Esophagus squamous epithelium (tissue), 5 donors: ENCODE data around the gene CADPS. TPM values are rescaled to one million over a fixed set of nuclear protein-coding genes. Genes with fewer than 3 reads are reported as not detected.

Experiments
- DNase-seq: peaks from one replicate; lab custom pipeline; 2025; lab: John Stamatoyannopoulos, UW
- H3K27ac ChIP-seq, 4 donors: fragments of 200-600 bp; sonication (generic); one replicate each; pipeline ENCODE4 v1.5.1; 2016 to 2019; ENCODE audit warnings: mild to moderate bottlenecking in 1 of 4
- H3K27me3 ChIP-seq, 4 donors: fragments of 200-600 bp; sonication (generic); 1 replicate in 3 of 4; 2 replicates in 1 of 4; pipeline versions ENCODE4 v1.5.1 to v1.6.0; 2017 to 2021; ENCODE audit warnings: antibody characterized with exemption in 1 of 4
- H3K36me3 ChIP-seq, 3 donors: fragments of 200-600 bp; sonication (generic); one replicate each; pipeline ENCODE4 v1.5.1; 2016 to 2019
- H3K4me1 ChIP-seq, 3 donors: fragments of 200-600 bp; sonication (generic); one replicate each; pipeline ENCODE4 v1.5.1; 2017 to 2019
- H3K4me3 ChIP-seq, 4 donors: fragments of 200-600 bp; sonication (generic); 1 replicate in 3 of 4; 2 replicates in 1 of 4; pipeline ENCODE4 v1.5.1; 2016 to 2019; ENCODE audit warnings: mild to moderate bottlenecking in 2 of 4, moderate library complexity in 1 of 4
- H3K9me3 ChIP-seq, 3 donors: fragments of 200-600 bp; sonication (generic); one replicate each; pipeline ENCODE4 v1.5.1; 2016 to 2019
- CTCF ChIP-seq, 6 experiments: fragments of 450-650 bp in 4 of 6; fragments of 200-600 bp in 2 of 6; sonication (generic) in 2 of 6; IDR thresholded peaks; one replicate each; pipeline ENCODE4 v1.5.1; 2016 to 2019; ENCODE audit warnings: antibody characterized with exemption in 6 of 6, mild to moderate bottlenecking in 4 of 6, moderate library complexity in 4 of 6
- POLR2A ChIP-seq, 4 donors: fragments of 450-650 bp; IDR thresholded peaks; one replicate each; pipeline ENCODE4 v1.6.1; 2017; ENCODE audit warnings: antibody characterized with exemption in 4 of 4, mild to moderate bottlenecking in 4 of 4, moderate library complexity in 3 of 4
- WGBS, 2 donors: methylation state at CpG; one replicate each; pipeline ENCODE4 v1.1.5; 2018; 5-methylcytosine and 5-hydroxymethylcytosine counted together
- intact Hi-C: fragments of 100-400 bp; cut with DNase I; formaldehyde crosslinking; loops from one replicate; pipeline ENCODE4 v1.15.0; 2022
- total RNA-seq, 4 donors: library from RNA; depleted of rRNA; stranded (reverse); fragments of >200 nt; gene quantifications; one replicate each; pipeline ENCODE4 v1.1.0, GENCODE V29; 2016
- donor health status: DM: yes; HTN: yes; CAD: no.

The CADPS gene
- total RNA-seq, 4 donors from 2014 or later: 0.09 to 4.8 TPM; not detected in 2

GRCh38 chr3:62918777-62919176 lies 43.6 kb upstream of the CADPS start:
- no peaks in the 10 kb centered on the region for H3K4me1 ChIP-seq
- WGBS, 2 donors: 32 to 37% methylated on average over 2 of the region's 2 CpGs
- intact Hi-C loops: no loop called here
- no peak for DNase-seq
- H3K27me3 ChIP-seq: no peaks in the 10 kb centered on the region
- no peaks in the 10 kb centered on the region for H3K36me3 ChIP-seq
- no peak overlapping the region for H3K4me3 ChIP-seq
- H3K9me3 ChIP-seq: no peaks in the 10 kb centered on the region
- no peak for TF ChIP-seq CTCF (IDR thresholded peaks at IDR 0.05)
- H3K27ac ChIP-seq: no peak overlapping the region

- no peaks in the 10 kb centered on the region for H3K9me3 ChIP-seq
- WGBS, 2 donors: 52 to 62% methylated on average over 1 of the region's 1 CpG
- intact Hi-C loops: no loop called here
- no peaks in the 10 kb centered on the region for H3K36me3 ChIP-seq
- DNase-seq: no peak
- TF ChIP-seq CTCF (IDR thresholded peaks at IDR 0.05): no peak
- TF ChIP-seq POLR2A (IDR thresholded peaks at IDR 0.05): no peak
- no peak overlapping the region for H3K27ac ChIP-seq
- H3K27me3 ChIP-seq: no peaks in the 10 kb centered on the region
- no peaks in the 10 kb centered on the region for H3K4me1 ChIP-seq
- no peak overlapping the region for H3K4me3 ChIP-seq
Measured at GRCh38 chr3:62918131-62918530, 42.9 kb upstream of the CADPS start.

GRCh38 chr3:62911526-62911925 lies 36.3 kb upstream of the CADPS start:
- Histone ChIP-seq H3K27me3 (no peaks in the 10 kb centered on the region), H3K36me3 (no peaks in the 10 kb centered on the region), H3K4me1 (no peaks in the 10 kb centered on the region), H3K4me3 (no peak overlapping the region), H3K9me3 (no peaks in the 10 kb centered on the region), H3K27ac (no peak overlapping the region)
- TF ChIP-seq POLR2A (IDR thresholded peaks at IDR 0.05) (no peak), CTCF (IDR thresholded peaks at IDR 0.05) (no peak)
- intact Hi-C loops: no loop called here
- no peak for DNase-seq

- no peak for TF ChIP-seq POLR2A (IDR thresholded peaks at IDR 0.05)
- no peak for TF ChIP-seq CTCF (IDR thresholded peaks at IDR 0.05)
Measured at GRCh38 chr3:62905331-62905730, 30.1 kb upstream of the CADPS start.

DNA sequence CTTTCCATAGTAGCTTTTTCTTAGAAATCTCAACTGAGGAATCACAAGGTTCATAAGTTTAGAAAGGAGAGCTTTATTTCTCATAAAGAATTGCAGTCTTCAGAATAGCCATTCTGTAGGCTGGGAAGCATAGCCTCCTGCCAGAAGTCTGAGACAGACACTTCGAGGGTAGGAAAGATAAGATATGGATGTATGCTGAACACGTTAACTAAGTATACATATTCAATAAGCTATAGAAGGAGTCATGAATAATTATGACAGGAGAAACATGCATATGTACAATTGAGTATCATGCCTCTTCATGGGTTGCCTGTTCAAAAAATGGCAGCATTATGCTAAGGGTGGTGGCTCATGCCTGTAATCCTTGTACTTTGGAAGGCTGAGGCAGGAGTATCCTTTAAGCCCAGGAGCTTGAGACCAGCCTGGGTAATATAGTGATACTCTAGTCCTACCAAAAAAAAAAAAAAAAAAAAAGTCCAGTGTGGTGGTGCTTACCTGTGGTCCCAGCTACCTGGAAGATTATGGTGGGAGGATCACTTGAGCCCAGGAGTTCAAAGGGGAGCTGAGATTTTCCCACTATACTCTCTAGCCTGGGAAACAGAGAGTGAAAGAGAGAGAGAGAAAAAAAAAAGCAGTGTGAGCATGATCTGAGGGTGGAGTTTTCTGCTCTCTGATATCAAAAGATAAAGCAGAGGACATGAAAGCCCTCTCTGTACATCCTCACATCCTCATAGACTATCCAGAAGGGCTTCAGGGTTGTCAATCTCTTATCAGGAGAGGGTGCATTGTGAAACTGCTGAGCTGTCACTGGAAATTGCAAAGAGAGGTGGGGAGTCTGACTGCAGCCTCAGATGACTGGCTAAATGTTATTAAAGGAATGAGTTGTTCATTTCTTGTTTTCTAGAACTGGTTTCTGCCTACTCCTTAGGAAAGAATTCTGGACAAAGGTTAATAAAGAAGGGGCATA lies 23.6 kb upstream of the CADPS start:
- WGBS, 2 donors: 61 to 68% methylated on average over 2 of the region's 2 CpGs
- no peaks in the 10 kb centered on the region for H3K9me3 ChIP-seq

More at GRCh38 chr3:62905331-62905730, 30.1 kb upstream of the CADPS start:
- Histone ChIP-seq H3K9me3 (no peaks in the 10 kb centered on the region), H3K4me3 (no peak overlapping the region), H3K27ac (no peak overlapping the region), H3K27me3 (no peaks in the 10 kb centered on the region), H3K36me3 (no peaks in the 10 kb centered on the region), H3K4me1 (no peaks in the 10 kb centered on the region)
- no peak for DNase-seq
- intact Hi-C loops: no loop called here

More for the DNA sequence above, 23.6 kb upstream of the CADPS start:
- Histone ChIP-seq H3K27me3 (no peaks in the 10 kb centered on the region), H3K27ac (no peak overlapping the region), H3K36me3 (no peaks in the 10 kb centered on the region), H3K4me3 (no peak overlapping the region), H3K4me1 (no peaks in the 10 kb centered on the region)
- intact Hi-C loops: no loop called here
- no peak for DNase-seq
- no peak for TF ChIP-seq POLR2A (IDR thresholded peaks at IDR 0.05)
- TF ChIP-seq CTCF (IDR thresholded peaks at IDR 0.05): no peak
